ENCODE results near the gene SMYD3. TPM values are rescaled to one million over a fixed set of nuclear protein-coding genes. Genes with fewer than 3 reads are reported as not detected.
"Not testable (repeated sequence)": the region's sequence is repeated elsewhere in the genome, so short reads cannot be mapped to it uniquely, and the experiment has no call there.

SMYD3 gene
- polyA plus RNA-seq, 1 experiment, result 39.9 TPM

- peaks cover 8% of the 10 kb centered on the region for H3K9me3 ChIP-seq (ENCODE audit: control insufficient read depth, insufficient read depth, low read length)
- no peak for TF ChIP-seq CTCF (IDR thresholded peaks at IDR 0.05; ENCODE audit: low read depth, low read length)
- no peak overlapping the region for H3K4me3 ChIP-seq (ENCODE audit: low read depth, low read length)
- H3K27me3 ChIP-seq (ENCODE audit: control insufficient read depth, insufficient read depth, low read length), result no peaks in the 10 kb centered on the region
- ChIA-PET CTCF (no interaction called here), POLR2A (no interaction called here)
- H3K27ac ChIP-seq (ENCODE audit: low read depth, low read length), result no peak overlapping the region
- DNase-seq (ENCODE audit: low read depth, low spot score), result no peak
Observed at GRCh38 chr1:246078126-246078887, 428.8 kb downstream of the SMYD3 start.

DNA sequence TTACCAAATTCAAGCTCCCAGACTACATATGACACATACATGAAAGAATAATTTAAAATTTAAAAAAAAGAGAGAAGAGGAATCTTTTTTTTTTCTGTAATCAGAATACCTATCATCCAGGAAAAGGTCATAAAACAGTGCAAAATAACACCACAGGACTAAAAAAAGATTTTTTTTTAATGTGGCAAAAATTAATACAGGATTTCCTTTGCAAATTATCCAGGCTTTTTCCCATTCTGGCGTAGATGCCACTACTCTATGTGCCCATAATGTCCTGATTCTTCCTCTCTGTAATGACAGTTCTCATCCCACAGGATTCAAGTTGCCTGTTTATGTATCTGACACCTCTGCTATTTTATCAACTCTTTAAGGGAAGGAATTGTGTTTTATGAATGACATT is 429.6 kb downstream of the SMYD3 start:
- Histone ChIP-seq H3K4me3 (ENCODE audit: low read depth, low read length) (no peak overlapping the region), H3K27me3 (ENCODE audit: control insufficient read depth, insufficient read depth, low read length) (no peaks in the 10 kb centered on the region), H3K9me3 (ENCODE audit: control insufficient read depth, insufficient read depth, low read length) (peaks cover 7% of the 10 kb centered on the region; the same call in 1 of the 2 replicates), H3K27ac (ENCODE audit: low read depth, low read length) (no peak overlapping the region)
- TF ChIP-seq CTCF (IDR thresholded peaks at IDR 0.05; ENCODE audit: low read depth, low read length), result no peak
- POLR2A ChIA-PET, result no interaction called here
- no peak for DNase-seq (ENCODE audit: low read depth, low spot score)
- CTCF ChIA-PET, result no interaction called here

DNA sequence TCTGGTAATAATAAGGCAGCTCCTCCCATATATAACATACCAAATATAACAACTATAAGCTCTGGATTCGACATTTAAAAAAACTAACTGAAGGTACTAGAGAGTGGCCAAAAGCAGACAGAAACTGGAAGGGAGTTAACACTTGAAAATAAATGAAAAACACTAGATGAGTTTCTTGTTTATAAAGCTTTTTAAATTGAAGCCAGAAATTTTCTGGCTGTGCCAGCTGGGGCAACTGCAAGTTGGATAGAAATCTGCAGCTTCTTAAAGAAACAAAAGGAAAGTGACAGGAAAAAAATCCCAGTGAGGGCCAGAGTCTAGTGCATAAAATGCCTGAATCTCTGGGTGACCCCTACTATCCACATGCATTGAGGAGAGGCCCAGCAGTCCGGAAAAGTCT is 432.7 kb downstream of the SMYD3 start:
- H3K4me3 ChIP-seq (ENCODE audit: low read depth, low read length), result no peak overlapping the region
- no peak overlapping the region for H3K27ac ChIP-seq (ENCODE audit: low read depth, low read length)
- no peaks in the 10 kb centered on the region for H3K9me3 ChIP-seq (ENCODE audit: control insufficient read depth, insufficient read depth, low read length)
- ChIA-PET CTCF (no interaction called here), POLR2A (no interaction called here)
- no peak for DNase-seq (ENCODE audit: low read depth, low spot score)
- no peaks in the 10 kb centered on the region for H3K27me3 ChIP-seq (ENCODE audit: control insufficient read depth, insufficient read depth, low read length)
- no peak for TF ChIP-seq CTCF (IDR thresholded peaks at IDR 0.05; ENCODE audit: low read depth, low read length)

GRCh38 chr1:246072456-246072955 is 434.6 kb downstream of the SMYD3 start:
- no peak for TF ChIP-seq CTCF (IDR thresholded peaks at IDR 0.05; ENCODE audit: low read depth, low read length)

DNA sequence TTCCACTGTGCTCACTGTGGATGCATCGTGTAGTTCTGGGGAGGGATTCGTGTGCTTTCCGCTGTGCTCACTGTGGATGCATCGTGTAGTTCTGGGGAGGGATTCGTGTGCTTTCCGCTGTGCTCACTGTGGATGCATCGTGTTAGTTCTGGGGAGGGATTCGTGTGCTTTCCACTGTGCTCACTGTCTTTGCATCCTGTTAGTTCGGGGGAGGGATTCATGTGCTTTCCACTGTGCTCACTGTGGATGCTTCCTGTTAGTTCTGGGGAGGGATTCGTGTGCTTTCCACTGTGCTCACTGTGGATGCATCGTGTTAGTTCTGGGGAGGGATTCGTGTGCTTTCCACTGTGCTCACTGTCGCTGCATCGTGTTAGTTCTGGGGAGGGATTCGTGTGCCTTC is 435.1 kb downstream of the SMYD3 start:
- CTCF ChIA-PET, result not testable (repeated sequence)

More at GRCh38 chr1:246072456-246072955, 434.6 kb downstream of the SMYD3 start:
- Histone ChIP-seq H3K9me3 (ENCODE audit: control insufficient read depth, insufficient read depth, low read length) (no peaks in the 10 kb centered on the region), H3K4me3 (ENCODE audit: low read depth, low read length) (no peak overlapping the region), H3K27me3 (ENCODE audit: control insufficient read depth, insufficient read depth, low read length) (no peaks in the 10 kb centered on the region), H3K27ac (ENCODE audit: low read depth, low read length) (no peak overlapping the region)
- no peak for DNase-seq (ENCODE audit: low read depth, low spot score)
- ChIA-PET POLR2A (no interaction called here), CTCF (no interaction called here)

DNA sequence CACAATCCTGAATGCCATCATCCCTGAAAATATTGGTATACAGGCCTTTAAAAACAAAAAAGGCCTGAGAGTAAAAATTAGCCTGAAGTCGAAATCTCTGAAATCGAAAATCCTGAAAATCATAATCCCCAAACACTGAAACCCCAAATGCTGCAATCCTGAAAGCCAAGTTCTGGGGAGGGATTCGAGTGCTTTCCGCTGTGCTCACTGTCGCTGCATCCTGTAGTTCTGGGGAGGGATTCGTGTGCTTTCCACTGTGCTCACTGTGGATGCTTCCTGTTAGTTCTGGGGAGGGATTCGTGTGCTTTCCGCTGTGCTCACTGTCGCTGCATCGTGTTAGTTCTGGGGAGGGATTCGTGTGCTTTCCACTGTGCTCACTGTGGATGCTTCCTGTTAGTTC is 435.5 kb downstream of the SMYD3 start:
- POLR2A ChIA-PET; H3K4me3 ChIP-seq (ENCODE audit: low read depth, low read length); H3K27me3 ChIP-seq (ENCODE audit: control insufficient read depth, insufficient read depth, low read length); H3K27ac ChIP-seq (ENCODE audit: low read depth, low read length); DNase-seq (ENCODE audit: low read depth, low spot score); CTCF ChIA-PET; H3K9me3 ChIP-seq (ENCODE audit: control insufficient read depth, insufficient read depth, low read length): not testable (repeated sequence)

More for the DNA sequence above, 435.1 kb downstream of the SMYD3 start:
- DNase-seq (ENCODE audit: low read depth, low spot score); H3K4me3 ChIP-seq (ENCODE audit: low read depth, low read length); POLR2A ChIA-PET; H3K9me3 ChIP-seq (ENCODE audit: control insufficient read depth, insufficient read depth, low read length); H3K27ac ChIP-seq (ENCODE audit: low read depth, low read length); H3K27me3 ChIP-seq (ENCODE audit: control insufficient read depth, insufficient read depth, low read length): not testable (repeated sequence)
